Tibial nerve (tissue), 4 donors: ENCODE measurements around the gene MEIS2. TPM values are rescaled to one million over a fixed set of nuclear protein-coding genes. Genes with fewer than 3 reads are reported as not detected.

Experiments
- DNase-seq, 2 donors: peaks; one replicate each; pipeline ENCODE4 v3.0.0-alpha.2; 2019; ENCODE audit warnings: low spot score in 2 of 2
- H3K27ac ChIP-seq, 4 donors: fragments of 200-600 bp; sonication (generic) in 3 of 4; one replicate each; pipeline ENCODE4 v1.5.1; 2017 to 2019; ENCODE audit warnings: mild to moderate bottlenecking in 1 of 4
- H3K27me3 ChIP-seq, 2 donors: fragments of 200-600 bp; sonication (generic) in 1 of 2; one replicate each; pipeline versions ENCODE4 v1.5.1 to v1.6.0; 2017 to 2019
- H3K36me3 ChIP-seq, 3 donors: fragments of 200-600 bp; sonication (generic); one replicate each; pipeline ENCODE4 v1.5.1; 2018 to 2019
- H3K4me1 ChIP-seq, 4 donors: fragments of 200-600 bp; sonication (generic) in 3 of 4; one replicate each; pipeline ENCODE4 v1.5.1; 2017 to 2019
- H3K4me3 ChIP-seq, 4 donors: fragments of 200-600 bp; sonication (generic) in 3 of 4; one replicate each; pipeline ENCODE4 v1.5.1; 2017 to 2019; ENCODE audit warnings: mild to moderate bottlenecking in 1 of 4, moderate library complexity in 1 of 4
- H3K9me3 ChIP-seq, 4 donors: fragments of 200-600 bp; sonication (generic) in 3 of 4; one replicate each; pipeline ENCODE4 v1.5.1; 2017 to 2019
- CTCF ChIP-seq, 5 experiments: fragments of 200-600 bp in 3 of 5; fragments of 450-650 bp in 2 of 5; sonication (generic) in 3 of 5; IDR thresholded peaks; one replicate each; pipeline ENCODE4 v1.5.1; 2016 to 2019; ENCODE audit warnings: antibody characterized with exemption in 5 of 5, mild to moderate bottlenecking in 3 of 5, moderate library complexity in 2 of 5
- EP300 ChIP-seq, 2 donors: sonication (generic); formaldehyde crosslinking; IDR thresholded peaks; one replicate each; pipeline ENCODE4 v1.6.1; 2017; ENCODE audit warnings: antibody characterized with exemption in 2 of 2, mild to moderate bottlenecking in 1 of 2
- POLR2A ChIP-seq, 2 donors: fragments of 450-650 bp; IDR thresholded peaks; one replicate each; pipeline ENCODE4 v1.6.1; 2017; ENCODE audit warnings: antibody characterized with exemption in 2 of 2, mild to moderate bottlenecking in 2 of 2, moderate library complexity in 2 of 2
- WGBS, 2 donors: methylation state at CpG; one replicate each; pipeline ENCODE4 v1.1.5; 2018; 5-methylcytosine and 5-hydroxymethylcytosine counted together
- total RNA-seq, 4 donors: library from RNA; depleted of rRNA; stranded (reverse); fragments of >200 nt; gene quantifications; one replicate each; pipeline ENCODE4 v1.1.0, GENCODE V29; 2016

Gene MEIS2
- total RNA-seq, 4 donors from 2014 or later = 9.4 to 15.7 (median 14.3) TPM

GRCh38 chr15:36951731-36952247, 148.6 kb downstream of the MEIS2 start:
- Histone ChIP-seq H3K36me3 (no peaks in the 10 kb centered on the region), H3K9me3 (no peaks in the 10 kb centered on the region), H3K27me3 (no peaks in the 10 kb centered on the region), H3K27ac (no peak overlapping the region), H3K4me1 (no peaks in the 10 kb centered on the region), H3K4me3 (no peak overlapping the region)
- WGBS, 2 donors = 39 to 50% methylated on average over 6 of the region's 6 CpGs
- TF ChIP-seq POLR2A (IDR thresholded peaks at IDR 0.05) (no peak), EP300 (IDR thresholded peaks at IDR 0.05) (no peak), CTCF (IDR thresholded peaks at IDR 0.05) (no peak)
- DNase-seq = no peak

GRCh38 chr15:36950371-36950770, 150.0 kb downstream of the MEIS2 start:
- no peak for TF ChIP-seq CTCF (IDR thresholded peaks at IDR 0.05)
- no peak for TF ChIP-seq EP300 (IDR thresholded peaks at IDR 0.05)
- TF ChIP-seq POLR2A (IDR thresholded peaks at IDR 0.05) = no peak
- H3K27me3 ChIP-seq = no peaks in the 10 kb centered on the region
- no peak overlapping the region for H3K27ac ChIP-seq
- 91 to 95% methylated on average over 4 of the region's 4 CpGs for WGBS, 2 donors
- no peaks in the 10 kb centered on the region for H3K36me3 ChIP-seq
- no peak overlapping the region for H3K4me3 ChIP-seq
- no peaks in the 10 kb centered on the region for H3K4me1 ChIP-seq
- no peak for DNase-seq
- no peaks in the 10 kb centered on the region for H3K9me3 ChIP-seq

- no peak for DNase-seq
- TF ChIP-seq CTCF (IDR thresholded peaks at IDR 0.05) (no peak), EP300 (IDR thresholded peaks at IDR 0.05) (no peak), POLR2A (IDR thresholded peaks at IDR 0.05) (no peak)
- Histone ChIP-seq H3K4me1 (no peaks in the 10 kb centered on the region), H3K36me3 (no peaks in the 10 kb centered on the region), H3K27me3 (no peaks in the 10 kb centered on the region), H3K9me3 (no peaks in the 10 kb centered on the region), H3K4me3 (no peak overlapping the region), H3K27ac (no peak overlapping the region)
- WGBS, 2 donors = 78 to 85% methylated on average over 3 of the region's 3 CpGs
Observed at GRCh38 chr15:36948982-36949381, 151.4 kb downstream of the MEIS2 start.

- Histone ChIP-seq H3K4me1 (no peaks in the 10 kb centered on the region), H3K27ac (no peak overlapping the region), H3K27me3 (no peaks in the 10 kb centered on the region), H3K9me3 (no peaks in the 10 kb centered on the region), H3K4me3 (no peak overlapping the region), H3K36me3 (no peaks in the 10 kb centered on the region)
- no peak for DNase-seq
- TF ChIP-seq EP300 (IDR thresholded peaks at IDR 0.05) (no peak), CTCF (IDR thresholded peaks at IDR 0.05) (no peak), POLR2A (IDR thresholded peaks at IDR 0.05) (no peak)
- 74% methylated on average over 4 of the region's 4 CpGs for WGBS, 2 donors
Observed at GRCh38 chr15:36947035-36947719, 153.2 kb downstream of the MEIS2 start.

GRCh38 chr15:36944442-36944841, 155.9 kb downstream of the MEIS2 start:
- DNase-seq = no peak
- whole genome bisulfite sequencing, 2 donors = 85 to 87% methylated on average over 6 of the region's 6 CpGs
- no peak for TF ChIP-seq EP300 (IDR thresholded peaks at IDR 0.05)
- TF ChIP-seq CTCF (IDR thresholded peaks at IDR 0.05) = no peak
- no peak for TF ChIP-seq POLR2A (IDR thresholded peaks at IDR 0.05)

More at GRCh38 chr15:36944442-36944841, 155.9 kb downstream of the MEIS2 start:
- Histone ChIP-seq H3K4me1 (no peaks in the 10 kb centered on the region), H3K27me3 (no peaks in the 10 kb centered on the region), H3K4me3 (no peak overlapping the region), H3K36me3 (no peaks in the 10 kb centered on the region), H3K9me3 (no peaks in the 10 kb centered on the region), H3K27ac (no peak overlapping the region)
